K562 (cell line): ENCODE results near the gene INTS13. TPM values are rescaled to one million over a fixed set of nuclear protein-coding genes. Genes with fewer than 3 reads are reported as not detected.

Source experiments
- ATAC-seq: fragments of 200-7000 bp; cut with Tn5 transposase; 3 replicates; pipeline ENCODE4 v1.9.1; 2020; ENCODE audit warnings: moderate library complexity
- BruUV-seq: library from RNA; stranded (reverse); fragments of 400-500 nt; replicated peaks from 2 replicates; lab custom pipeline; 2021; lab: Mats Ljungman, UMichigan
- CTCF ChIA-PET: fragments of 300-600 bp; formaldehyde crosslinking; extraction: SDS; loops from one replicate; lab custom pipeline; 2021; ENCODE audit warnings: low intra/inter-chr PET ratio; lab: Yijun Ruan, JAX
- POLR2A ChIA-PET: fragments of 300-600, 350-650 bp; sonication (Branson Sonifier 250); formaldehyde crosslinking; extraction: SDS; loops from one replicate; lab custom pipeline; 2021; ENCODE audit warnings: antibody characterized with exemption, inconsistent platforms; lab: Yijun Ruan, JAX
- DNase-seq, 4 experiments: peaks; one replicate each; pipeline versions ENCODE4 v3.0.0 to v3.0.0-alpha.2; 2011 to 2018; ENCODE audit warnings: low spot score in 3 of 4, mixed read lengths in 3 of 4; ENCODE audit errors: extremely low read depth in 1 of 4
- FAIRE-seq: peaks from 2 replicates; lab custom pipeline; 2011; peaks lifted over from hg19 to GRCh38; lab: Jason Lieb, UNC
- H2AFZ ChIP-seq: 2 replicates; pipeline ENCODE4 v1.6.0; 2011; ENCODE audit warnings: low read depth, low read length, control low read depth, inconsistent platforms
- H3K27ac ChIP-seq: fragments of 200-600 bp; 3 replicates; pipeline ENCODE4 v1.8.0; 2011; ENCODE audit warnings: low read depth, mild to moderate bottlenecking, control low read depth, inconsistent platforms, low read length, moderate library complexity, mixed read lengths; ENCODE audit errors: extremely low read depth
- H3K27me3 ChIP-seq, 2 experiments: fragments of 300-600 bp in 1 of 2; 2 replicates in 1 of 2; 3 replicates in 1 of 2; pipeline versions ENCODE4 v1.6.0 to v1.8.0; 2011; ENCODE audit warnings: inconsistent platforms in 2 of 2, low read length in 2 of 2, mild to moderate bottlenecking in 1 of 2, mixed read lengths in 1 of 2, moderate library complexity in 1 of 2; ENCODE audit not compliant: control insufficient read depth in 2 of 2, insufficient read depth in 2 of 2
- H3K36me3 ChIP-seq: fragments of 300-600 bp; 3 replicates; pipeline ENCODE4 v1.8.0; 2011; ENCODE audit warnings: mild to moderate bottlenecking, low read length, inconsistent platforms; ENCODE audit not compliant: control insufficient read depth, insufficient read depth
- H3K4me1 ChIP-seq, 2 experiments: fragments of 200-600 bp in 1 of 2; replicated peaks in 1 of 2; 2 replicates in 1 of 2; 3 replicates in 1 of 2; pipeline versions ENCODE4 v1.5.1 to v1.8.0; 2011; ENCODE audit warnings: inconsistent platforms in 2 of 2, low read length in 2 of 2, mild to moderate bottlenecking in 1 of 2, mixed read lengths in 1 of 2, moderate library complexity in 1 of 2; ENCODE audit not compliant: control insufficient read depth in 2 of 2, insufficient read depth in 2 of 2
- H3K4me2 ChIP-seq: 2 replicates; pipeline ENCODE4 v1.6.1; 2011; ENCODE audit warnings: low read length, control low read depth, inconsistent platforms, mixed read lengths; ENCODE audit not compliant: insufficient read depth
- H3K4me3 ChIP-seq: fragments of 200-600 bp; sonication (generic), shearing (Covaris generic); 2 replicates; pipeline ENCODE4 v1.5.1; 2016; ENCODE audit warnings: control low read depth, inconsistent platforms
- H3K79me2 ChIP-seq: fragments of 200-600 bp; 3 replicates; pipeline ENCODE4 v1.8.0; 2011; ENCODE audit warnings: low read length, inconsistent platforms; ENCODE audit not compliant: control insufficient read depth, insufficient read depth
- H3K9ac ChIP-seq, 2 experiments: 2 replicates each; pipeline versions ENCODE4 v1.6.0 to v1.6.1; 2011; ENCODE audit warnings: low read depth in 2 of 2, low read length in 2 of 2, control low read depth in 1 of 2, inconsistent platforms in 1 of 2, mild to moderate bottlenecking in 1 of 2, mixed read lengths in 1 of 2; ENCODE audit not compliant: insufficient read depth in 1 of 2
- H3K9me1 ChIP-seq: one replicate; pipeline ENCODE4 v1.6.0; 2011; ENCODE audit warnings: inconsistent platforms, mild to moderate bottlenecking, low read length, moderate library complexity; ENCODE audit not compliant: control insufficient read depth, insufficient read depth
- H3K9me3 ChIP-seq: replicated peaks from 2 replicates; pipeline ENCODE4 v1.5.1; 2011; ENCODE audit warnings: low read depth, low read length, inconsistent platforms; ENCODE audit not compliant: control insufficient read depth, insufficient read depth
- H4K20me1 ChIP-seq: replicated peaks from 2 replicates; pipeline ENCODE4 v1.6.1; 2011; ENCODE audit warnings: low read length, inconsistent platforms, mixed read lengths; ENCODE audit not compliant: control insufficient read depth, insufficient read depth
- C11orf30 ChIP-seq: fragments of 450-650 bp; IDR thresholded peaks from 2 replicates; pipeline ENCODE4 v1.6.1; 2016; ENCODE audit warnings: low read depth, mild to moderate bottlenecking
- MAFG ChIP-seq: fragments of 450-650 bp; conservative IDR thresholded peaks from 2 replicates; pipeline ENCODE4 v1.6.1; 2016; ENCODE audit warnings: missing genetic modification characterization, missing compliant biosample characterization
- MAFK ChIP-seq: IDR thresholded peaks from 2 replicates; pipeline ENCODE4 v1.6.1; 2011; ENCODE audit warnings: low read length, improper control_type of control experiment
- MYNN ChIP-seq, 2 experiments: sonication (generic); formaldehyde crosslinking in 1 of 2; IDR thresholded peaks; 2 replicates each; pipeline versions ENCODE4 v1.5.0 to v1.6.1; 2016 to 2020; ENCODE audit warnings: antibody characterized with exemption in 1 of 2, missing genetic modification reagents in 1 of 2
- PCBP2 ChIP-seq: fragments of 200-400 bp; formaldehyde crosslinking; IDR thresholded peaks from 2 replicates; pipeline ENCODE4 v1.6.1; 2018; ENCODE audit warnings: low read length, low read depth, mild to moderate bottlenecking, moderate library complexity; ENCODE audit not compliant: poor library complexity, severe bottlenecking
- ZNF253 ChIP-seq: fragments of 250-450 bp; sonication (Bioruptor Pico); conservative IDR thresholded peaks from 2 replicates; pipeline ENCODE4 v1.6.1; 2021; ENCODE audit warnings: mild to moderate bottlenecking
- WGBS: fragments of 100-300 bp; shearing (Covaris generic); methylation state at CpG from one replicate; pipeline ENCODE4 v1.1.6; 2016; ENCODE audit warnings: low coverage, mixed read lengths; ENCODE audit not compliant: insufficient coverage; ENCODE audit errors: missing lambda C conversion rate; 5-methylcytosine and 5-hydroxymethylcytosine counted together
- in situ Hi-C: fragments of 300-500 bp; cut with MboI; formaldehyde crosslinking; loops from 4 replicates; pipeline ENCODE4 v1.15.0; 2018; ENCODE audit warnings: inconsistent platforms, mixed read lengths
- intact Hi-C: fragments of 100-400 bp; cut with micrococcal nuclease; formaldehyde crosslinking; loops from 2 replicates; pipeline ENCODE4 v1.14.2; 2022
- polyA plus RNA-seq, 8 experiments: library from polyadenylated mRNA; depleted of rRNA in 4 of 8; stranded (reverse) in 5 of 8; unstranded in 3 of 8; fragments of >200 nt; fragmentation: Nextera tagmentation in 2 of 8; fragmentation: Illumina TruSeq in 1 of 8; extraction: Ambion mirVana in 2 of 8; extraction: Trizol in 1 of 8; gene quantifications; 2 replicates each; pipeline versions ENCODE4 v1.2.1 to v1.2.3, GENCODE V29; 2011 to 2014; ENCODE audit warnings: inconsistent platforms in 1 of 8, missing spikeins in 1 of 8
- total RNA-seq, 7 experiments: library from RNA; depleted of rRNA in 6 of 7; stranded (reverse); fragments of >200 nt in 6 of 7; fragmentation: Illumina TruSeq in 2 of 7; extraction: Trizol in 2 of 7; gene quantifications; 2 replicates each; pipeline versions ENCODE4 v1.2.1 to v1.2.3, GENCODE V29; 2011 to 2021; ENCODE audit warnings: low replicate concordance in 1 of 7
- TF ChIP-seq, protein P1 (sequence below): fragments of 250-450 bp; sonication (Bioruptor Pico); IDR thresholded peaks from 2 replicates; pipeline ENCODE4 v1.8.0; 2022; ENCODE audit warnings: moderate library complexity, mild to moderate bottlenecking, inconsistent platforms
- TF ChIP-seq, protein P2 (sequence below): fragments of 250-450 bp; sonication (Bioruptor Pico); IDR thresholded peaks from 2 replicates; pipeline ENCODE4 v1.5.0; 2020; ENCODE audit warnings: mild to moderate bottlenecking, borderline replicate concordance
- TF ChIP-seq, protein P3 (sequence below): fragments of 150-350 bp; IDR thresholded peaks from 2 replicates; pipeline ENCODE4 v1.6.1; 2014; ENCODE audit warnings: low read depth, mild to moderate bottlenecking, low read length, borderline replicate concordance
- TF ChIP-seq, protein P4 (sequence below): sonication (generic); formaldehyde crosslinking; IDR thresholded peaks from 2 replicates; pipeline ENCODE4 v1.8.1; 2023; ENCODE audit warnings: missing genetic modification reagents, mild to moderate bottlenecking, borderline replicate concordance

Gene INTS13
- total and polyA plus RNA-seq, 9 of the 15 experiments (the other 6 are each of a cell fraction or from before 2014, with no cell fraction given): 48.3 to 91.8 (median 78.1) TPM

DNA sequence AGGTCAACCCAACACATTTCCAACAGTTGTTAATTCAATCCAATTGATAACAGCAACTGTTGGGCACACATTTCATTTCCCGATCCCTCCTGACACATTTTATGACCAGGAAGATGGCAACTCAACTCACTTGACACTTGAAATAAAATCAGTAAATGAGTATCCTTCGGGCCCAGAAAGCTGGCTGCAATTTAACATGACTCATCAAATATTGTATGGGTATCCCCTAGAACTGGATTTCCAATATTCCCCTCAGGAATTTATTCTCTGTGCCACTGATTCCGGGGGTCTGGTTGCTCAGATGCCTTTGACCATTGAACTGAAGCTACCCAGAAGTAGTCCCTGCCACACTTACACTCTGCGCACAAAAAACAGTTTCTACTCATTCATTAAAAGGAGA lies 42.1 kb downstream of the INTS13 start:
- BruUV-seq: no TSS peak
- POLR2A ChIA-PET: no interaction called here
- no peaks in the 10 kb centered on the region for H3K79me2 ChIP-seq
- no peak for FAIRE-seq
- in situ Hi-C loops: no loop called here
- 89% methylated on average over 4 of the region's 4 CpGs for WGBS
- no peak overlapping the region for H3K4me2 ChIP-seq
- no peaks in the 10 kb centered on the region for H4K20me1 ChIP-seq
- no peak overlapping the region for H2AFZ ChIP-seq
- CTCF ChIA-PET: no interaction called here
- H3K9ac ChIP-seq: no peak overlapping the region
- peaks cover 6% of the 10 kb centered on the region for H3K9me1 ChIP-seq
- peaks cover 13% of the 10 kb centered on the region; the same call in 1 of the 3 replicates for H3K36me3 ChIP-seq
- no peak for ATAC-seq
- no peaks in the 10 kb centered on the region for H3K27me3 ChIP-seq
- H3K27ac ChIP-seq: no peak overlapping the region
- DNase-seq: no peak
- no peak overlapping the region for H3K4me3 ChIP-seq
- intact Hi-C loops: no loop called here
- H3K9me3 ChIP-seq: no peaks in the 10 kb centered on the region
- no peaks in the 10 kb centered on the region for H3K4me1 ChIP-seq
- TF ChIP-seq PCBP2: no peak
- peak; percentile 79 for TF ChIP-seq MAFG (tag)
- TF ChIP-seq, protein P1, sequence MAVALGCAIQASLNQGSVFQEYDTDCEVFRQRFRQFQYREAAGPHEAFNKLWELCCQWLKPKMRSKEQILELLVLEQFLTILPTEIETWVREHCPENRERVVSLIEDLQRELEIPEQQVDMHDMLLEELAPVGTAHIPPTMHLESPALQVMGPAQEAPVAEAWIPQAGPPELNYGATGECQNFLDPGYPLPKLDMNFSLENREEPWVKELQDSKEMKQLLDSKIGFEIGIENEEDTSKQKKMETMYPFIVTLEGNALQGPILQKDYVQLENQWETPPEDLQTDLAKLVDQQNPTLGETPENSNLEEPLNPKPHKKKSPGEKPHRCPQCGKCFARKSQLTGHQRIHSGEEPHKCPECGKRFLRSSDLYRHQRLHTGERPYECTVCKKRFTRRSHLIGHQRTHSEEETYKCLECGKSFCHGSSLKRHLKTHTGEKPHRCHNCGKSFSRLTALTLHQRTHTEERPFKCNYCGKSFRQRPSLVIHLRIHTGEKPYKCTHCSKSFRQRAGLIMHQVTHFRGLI (CRISPR knock-in tag): no peak
- TF ChIP-seq ZNF253 (CRISPR knock-in tag): no peak
- peak; percentile 62; the same call in 1 of the 2 replicates for TF ChIP-seq MAFK
- no peak for TF ChIP-seq MYNN (IDR thresholded peaks at IDR 0.05)
- no peak for TF ChIP-seq MYNN (CRISPR knock-in tag; IDR thresholded peaks at IDR 0.05)
- TF ChIP-seq, protein P2, sequence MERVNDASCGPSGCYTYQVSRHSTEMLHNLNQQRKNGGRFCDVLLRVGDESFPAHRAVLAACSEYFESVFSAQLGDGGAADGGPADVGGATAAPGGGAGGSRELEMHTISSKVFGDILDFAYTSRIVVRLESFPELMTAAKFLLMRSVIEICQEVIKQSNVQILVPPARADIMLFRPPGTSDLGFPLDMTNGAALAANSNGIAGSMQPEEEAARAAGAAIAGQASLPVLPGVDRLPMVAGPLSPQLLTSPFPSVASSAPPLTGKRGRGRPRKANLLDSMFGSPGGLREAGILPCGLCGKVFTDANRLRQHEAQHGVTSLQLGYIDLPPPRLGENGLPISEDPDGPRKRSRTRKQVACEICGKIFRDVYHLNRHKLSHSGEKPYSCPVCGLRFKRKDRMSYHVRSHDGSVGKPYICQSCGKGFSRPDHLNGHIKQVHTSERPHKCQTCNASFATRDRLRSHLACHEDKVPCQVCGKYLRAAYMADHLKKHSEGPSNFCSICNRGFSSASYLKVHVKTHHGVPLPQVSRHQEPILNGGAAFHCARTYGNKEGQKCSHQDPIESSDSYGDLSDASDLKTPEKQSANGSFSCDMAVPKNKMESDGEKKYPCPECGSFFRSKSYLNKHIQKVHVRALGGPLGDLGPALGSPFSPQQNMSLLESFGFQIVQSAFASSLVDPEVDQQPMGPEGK: no peak
- TF ChIP-seq C11orf30: peak; percentile 76
- TF ChIP-seq, protein P3, sequence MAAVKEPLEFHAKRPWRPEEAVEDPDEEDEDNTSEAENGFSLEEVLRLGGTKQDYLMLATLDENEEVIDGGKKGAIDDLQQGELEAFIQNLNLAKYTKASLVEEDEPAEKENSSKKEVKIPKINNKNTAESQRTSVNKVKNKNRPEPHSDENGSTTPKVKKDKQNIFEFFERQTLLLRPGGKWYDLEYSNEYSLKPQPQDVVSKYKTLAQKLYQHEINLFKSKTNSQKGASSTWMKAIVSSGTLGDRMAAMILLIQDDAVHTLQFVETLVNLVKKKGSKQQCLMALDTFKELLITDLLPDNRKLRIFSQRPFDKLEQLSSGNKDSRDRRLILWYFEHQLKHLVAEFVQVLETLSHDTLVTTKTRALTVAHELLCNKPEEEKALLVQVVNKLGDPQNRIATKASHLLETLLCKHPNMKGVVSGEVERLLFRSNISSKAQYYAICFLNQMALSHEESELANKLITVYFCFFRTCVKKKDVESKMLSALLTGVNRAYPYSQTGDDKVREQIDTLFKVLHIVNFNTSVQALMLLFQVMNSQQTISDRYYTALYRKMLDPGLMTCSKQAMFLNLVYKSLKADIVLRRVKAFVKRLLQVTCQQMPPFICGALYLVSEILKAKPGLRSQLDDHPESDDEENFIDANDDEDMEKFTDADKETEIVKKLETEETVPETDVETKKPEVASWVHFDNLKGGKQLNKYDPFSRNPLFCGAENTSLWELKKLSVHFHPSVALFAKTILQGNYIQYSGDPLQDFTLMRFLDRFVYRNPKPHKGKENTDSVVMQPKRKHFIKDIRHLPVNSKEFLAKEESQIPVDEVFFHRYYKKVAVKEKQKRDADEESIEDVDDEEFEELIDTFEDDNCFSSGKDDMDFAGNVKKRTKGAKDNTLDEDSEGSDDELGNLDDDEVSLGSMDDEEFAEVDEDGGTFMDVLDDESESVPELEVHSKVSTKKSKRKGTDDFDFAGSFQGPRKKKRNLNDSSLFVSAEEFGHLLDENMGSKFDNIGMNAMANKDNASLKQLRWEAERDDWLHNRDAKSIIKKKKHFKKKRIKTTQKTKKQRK: no peak
- TF ChIP-seq, protein P4, sequence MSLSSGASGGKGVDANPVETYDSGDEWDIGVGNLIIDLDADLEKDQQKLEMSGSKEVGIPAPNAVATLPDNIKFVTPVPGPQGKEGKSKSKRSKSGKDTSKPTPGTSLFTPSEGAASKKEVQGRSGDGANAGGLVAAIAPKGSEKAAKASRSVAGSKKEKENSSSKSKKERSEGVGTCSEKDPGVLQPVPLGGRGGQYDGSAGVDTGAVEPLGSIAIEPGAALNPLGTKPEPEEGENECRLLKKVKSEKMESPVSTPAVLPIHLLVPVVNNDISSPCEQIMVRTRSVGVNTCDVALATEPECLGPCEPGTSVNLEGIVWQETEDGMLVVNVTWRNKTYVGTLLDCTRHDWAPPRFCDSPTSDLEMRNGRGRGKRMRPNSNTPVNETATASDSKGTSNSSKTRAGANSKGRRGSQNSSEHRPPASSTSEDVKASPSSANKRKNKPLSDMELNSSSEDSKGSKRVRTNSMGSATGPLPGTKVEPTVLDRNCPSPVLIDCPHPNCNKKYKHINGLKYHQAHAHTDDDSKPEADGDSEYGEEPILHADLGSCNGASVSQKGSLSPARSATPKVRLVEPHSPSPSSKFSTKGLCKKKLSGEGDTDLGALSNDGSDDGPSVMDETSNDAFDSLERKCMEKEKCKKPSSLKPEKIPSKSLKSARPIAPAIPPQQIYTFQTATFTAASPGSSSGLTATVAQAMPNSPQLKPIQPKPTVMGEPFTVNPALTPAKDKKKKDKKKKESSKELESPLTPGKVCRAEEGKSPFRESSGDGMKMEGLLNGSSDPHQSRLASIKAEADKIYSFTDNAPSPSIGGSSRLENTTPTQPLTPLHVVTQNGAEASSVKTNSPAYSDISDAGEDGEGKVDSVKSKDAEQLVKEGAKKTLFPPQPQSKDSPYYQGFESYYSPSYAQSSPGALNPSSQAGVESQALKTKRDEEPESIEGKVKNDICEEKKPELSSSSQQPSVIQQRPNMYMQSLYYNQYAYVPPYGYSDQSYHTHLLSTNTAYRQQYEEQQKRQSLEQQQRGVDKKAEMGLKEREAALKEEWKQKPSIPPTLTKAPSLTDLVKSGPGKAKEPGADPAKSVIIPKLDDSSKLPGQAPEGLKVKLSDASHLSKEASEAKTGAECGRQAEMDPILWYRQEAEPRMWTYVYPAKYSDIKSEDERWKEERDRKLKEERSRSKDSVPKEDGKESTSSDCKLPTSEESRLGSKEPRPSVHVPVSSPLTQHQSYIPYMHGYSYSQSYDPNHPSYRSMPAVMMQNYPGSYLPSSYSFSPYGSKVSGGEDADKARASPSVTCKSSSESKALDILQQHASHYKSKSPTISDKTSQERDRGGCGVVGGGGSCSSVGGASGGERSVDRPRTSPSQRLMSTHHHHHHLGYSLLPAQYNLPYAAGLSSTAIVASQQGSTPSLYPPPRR: no peak
